ENCODE measurements around the gene PRPF31.

Gene PRPF31

GRCh38 chr19:54145541-54146158, 30.1 kb downstream of the PRPF31 start:
- no peak for DNase-seq

GRCh38 chr19:54147676-54148075, 32.1 kb downstream of the PRPF31 start:
- no peak for DNase-seq

GRCh38 chr19:54148158-54148557, 32.6 kb downstream of the PRPF31 start:
- no peak for DNase-seq

GRCh38 chr19:54149021-54149812, 33.7 kb downstream of the PRPF31 start:
- no peak for DNase-seq

GRCh38 chr19:54151362-54152035, 35.9 kb downstream of the PRPF31 start:
- DNase-seq: no peak

GRCh38 chr19:54152267-54152666, 36.7 kb downstream of the PRPF31 start:
- no peak for DNase-seq

GRCh38 chr19:54152878-54153524, 37.4 kb downstream of the PRPF31 start:
- no peak for DNase-seq

GRCh38 chr19:54153731-54154326, 38.3 kb downstream of the PRPF31 start:
- no peak for DNase-seq

GRCh38 chr19:54154603-54155345, 39.2 kb downstream of the PRPF31 start:
- no peak for DNase-seq

GRCh38 chr19:54155694-54156093, 40.1 kb downstream of the PRPF31 start:
- DNase-seq: no peak

- no peak for DNase-seq
Observed at GRCh38 chr19:54156490-54156889, 40.9 kb downstream of the PRPF31 start.

- DNase-seq: no peak
Observed at GRCh38 chr19:54156953-54157352, 41.4 kb downstream of the PRPF31 start.

- DNase-seq: peak; percentile 39
Observed at GRCh38 chr19:54158812-54159351, 43.3 kb downstream of the PRPF31 start.

GRCh38 chr19:54159352-54160181, 44.0 kb downstream of the PRPF31 start, which contains the start of gene LENG1:
Gene LENG1, minus strand, starts transcription at chr19:54159721. Its CDS starts 26 bp downstream, at chr19:54159695.
- DNase-seq: peak; percentile 100

- DNase-seq: no peak
Observed at GRCh38 chr19:54160182-54160811, 44.7 kb downstream of the PRPF31 start.

GRCh38 chr19:54160854-54161253, 45.3 kb downstream of the PRPF31 start:
- DNase-seq: no peak

GRCh38 chr19:54162241-54162805, 46.8 kb downstream of the PRPF31 start:
- DNase-seq: peak; percentile 84

- DNase-seq: no peak
Observed at GRCh38 chr19:54162884-54163283, 47.3 kb downstream of the PRPF31 start.

GRCh38 chr19:54164369-54165068, 49.0 kb downstream of the PRPF31 start:
- peak; percentile 58 for DNase-seq

All from hematopoietic multipotent progenitor cell treated with erythropoietin and hydrocortisone succinate and interleukin-3 and kit ligand, for 8 days (in vitro differentiated cells).